ENCODE results near the gene KPTN. TPM values are rescaled to one million over a fixed set of nuclear protein-coding genes. Genes with fewer than 3 reads are reported as not detected.

Gene KPTN
- polyA plus RNA-seq, 3 donors from 2014 or later = 5.0 to 25.7 (median 8.9) TPM

GRCh38 chr19:47443331-47443730, 40.7 kb downstream of the KPTN start:
- DNase-seq = no peak
- H3K27me3 Mint-ChIP-seq (ENCODE audit: low read depth in 3 of 3) = peaks cover 19 to 44% (median 23%) of the 10 kb centered on the region in 3 donors
- H3K4me1 Mint-ChIP-seq = peaks cover 48 to 49% of the 10 kb centered on the region in 2 donors
- H3K27ac Mint-ChIP-seq = no peak overlapping the region
- H3K4me3 Mint-ChIP-seq = peak overlapping the region in 2 of 5 donors; percentile 14 to 61
- H3K9me3 Mint-ChIP-seq = peaks cover 0 to 4% (median 1%) of the 10 kb centered on the region in 6 donors
- H3K36me3 Mint-ChIP-seq = no peaks in the 10 kb centered on the region

- peaks cover 16 to 17% of the 10 kb centered on the region in 2 donors for H3K4me1 Mint-ChIP-seq
- H3K4me3 Mint-ChIP-seq = no peak overlapping the region
- H3K27me3 Mint-ChIP-seq (ENCODE audit: low read depth in 3 of 3) = peaks cover 8 to 36% (median 13%) of the 10 kb centered on the region in 3 donors
- H3K27ac Mint-ChIP-seq = no peak overlapping the region
- DNase-seq = no peak
- H3K36me3 Mint-ChIP-seq = no peaks in the 10 kb centered on the region
- H3K9me3 Mint-ChIP-seq = peaks cover 0 to 2% (median 0%) of the 10 kb centered on the region in 6 donors
Measured at GRCh38 chr19:47438793-47439220, 45.2 kb downstream of the KPTN start.

GRCh38 chr19:47437500-47437899, 46.5 kb downstream of the KPTN start:
- H3K4me3 Mint-ChIP-seq = no peak overlapping the region
- peaks cover 0 to 2% (median 0%) of the 10 kb centered on the region in 6 donors for H3K9me3 Mint-ChIP-seq
- no peaks in the 10 kb centered on the region for H3K36me3 Mint-ChIP-seq
- peaks cover 6 to 7% of the 10 kb centered on the region in 2 donors for H3K4me1 Mint-ChIP-seq
- H3K27ac Mint-ChIP-seq = no peak overlapping the region
- H3K27me3 Mint-ChIP-seq (ENCODE audit: low read depth in 3 of 3) = peaks cover 9 to 27% (median 13%) of the 10 kb centered on the region in 3 donors
- no peak for DNase-seq

- no peaks in the 10 kb centered on the region for H3K36me3 Mint-ChIP-seq
- H3K9me3 Mint-ChIP-seq = peaks cover 0 to 2% (median 0%) of the 10 kb centered on the region in 6 donors
- peak; percentile 68 to 77 (median 71) for DNase-seq
- peaks cover 12 to 24% (median 16%) of the 10 kb centered on the region in 3 donors for H3K27me3 Mint-ChIP-seq (ENCODE audit: low read depth in 3 of 3)
- H3K27ac Mint-ChIP-seq = peak overlapping the region in 1 of 6 donors; percentile 2
- H3K4me1 Mint-ChIP-seq = peaks cover 6 to 7% of the 10 kb centered on the region in 2 donors
- no peak overlapping the region for H3K4me3 Mint-ChIP-seq
Measured at GRCh38 chr19:47436712-47437401, 47.2 kb downstream of the KPTN start.

GRCh38 chr19:47435883-47436417, 48.1 kb downstream of the KPTN start:
- no peak overlapping the region for H3K27ac Mint-ChIP-seq

GRCh38 chr19:47435196-47435595, 48.8 kb downstream of the KPTN start:
- peaks cover 7 to 10% of the 10 kb centered on the region in 2 donors for H3K4me1 Mint-ChIP-seq
- H3K4me3 Mint-ChIP-seq = no peak overlapping the region
- peaks cover 12 to 29% (median 21%) of the 10 kb centered on the region in 3 donors for H3K27me3 Mint-ChIP-seq (ENCODE audit: low read depth in 3 of 3)
- H3K9me3 Mint-ChIP-seq = peaks cover 0 to 2% (median 0%) of the 10 kb centered on the region in 6 donors
- no peak overlapping the region for H3K27ac Mint-ChIP-seq
- DNase-seq = no peak
- H3K36me3 Mint-ChIP-seq = no peaks in the 10 kb centered on the region

More at GRCh38 chr19:47435883-47436417, 48.1 kb downstream of the KPTN start:
- H3K27me3 Mint-ChIP-seq (ENCODE audit: low read depth in 3 of 3) = peaks cover 12 to 25% (median 21%) of the 10 kb centered on the region in 3 donors
- no peaks in the 10 kb centered on the region for H3K36me3 Mint-ChIP-seq
- no peak overlapping the region for H3K4me3 Mint-ChIP-seq
- H3K4me1 Mint-ChIP-seq = peaks cover 7 to 8% of the 10 kb centered on the region in 2 donors
- no peak for DNase-seq
- H3K9me3 Mint-ChIP-seq = peaks cover 0 to 2% (median 0%) of the 10 kb centered on the region in 6 donors

GRCh38 chr19:47434088-47434487, 49.9 kb downstream of the KPTN start:
- Mint-ChIP-seq H3K9me3 (no peaks in the 10 kb centered on the region), H3K36me3 (no peaks in the 10 kb centered on the region), H3K27ac (no peak overlapping the region), H3K4me3 (no peak overlapping the region), H3K4me1 (peaks cover 7 to 14% of the 10 kb centered on the region in 2 donors), H3K27me3 (ENCODE audit: low read depth in 3 of 3) (peaks cover 14 to 33% (median 18%) of the 10 kb centered on the region in 3 donors)
- no peak for DNase-seq

GRCh38 chr19:47433121-47433520, 50.9 kb downstream of the KPTN start:
- DNase-seq = no peak
- Mint-ChIP-seq H3K4me3 (no peak overlapping the region), H3K27me3 (ENCODE audit: low read depth in 3 of 3) (peaks cover 12 to 31% (median 18%) of the 10 kb centered on the region in 3 donors), H3K9me3 (no peaks in the 10 kb centered on the region), H3K27ac (no peak overlapping the region), H3K4me1 (peaks cover 7 to 15% of the 10 kb centered on the region in 2 donors), H3K36me3 (no peaks in the 10 kb centered on the region)

- Mint-ChIP-seq H3K4me3 (no peak overlapping the region), H3K9me3 (no peaks in the 10 kb centered on the region), H3K4me1 (peaks cover 7 to 15% of the 10 kb centered on the region in 2 donors), H3K36me3 (no peaks in the 10 kb centered on the region), H3K27ac (no peak overlapping the region), H3K27me3 (ENCODE audit: low read depth in 3 of 3) (peaks cover 11 to 28% (median 18%) of the 10 kb centered on the region in 3 donors)
- no peak for DNase-seq
Measured at GRCh38 chr19:47432499-47432898, 51.5 kb downstream of the KPTN start.

- Mint-ChIP-seq H3K4me3 (no peak overlapping the region), H3K36me3 (no peaks in the 10 kb centered on the region), H3K27me3 (ENCODE audit: low read depth in 3 of 3) (peaks cover 14 to 31% (median 18%) of the 10 kb centered on the region in 3 donors), H3K4me1 (peaks cover 5 to 18% of the 10 kb centered on the region in 2 donors), H3K27ac (no peak overlapping the region), H3K9me3 (no peaks in the 10 kb centered on the region)
- no peak for DNase-seq
Measured at GRCh38 chr19:47432091-47432490, 51.9 kb downstream of the KPTN start.

GRCh38 chr19:47430041-47430802, 53.8 kb downstream of the KPTN start:
- Mint-ChIP-seq H3K27me3 (ENCODE audit: low read depth in 3 of 3) (peaks cover 12 to 30% (median 16%) of the 10 kb centered on the region in 3 donors), H3K27ac (no peak overlapping the region), H3K4me3 (peak overlapping the region in 4 of 5 donors; percentile 25 to 62 (median 48)), H3K4me1 (peaks cover 0 to 12% of the 10 kb centered on the region in 2 donors), H3K36me3 (no peaks in the 10 kb centered on the region), H3K9me3 (no peaks in the 10 kb centered on the region)
- peak; percentile 12 to 26 (median 26) for DNase-seq

- H3K4me1 Mint-ChIP-seq = peaks cover 0 to 12% of the 10 kb centered on the region in 2 donors
- no peak overlapping the region for H3K27ac Mint-ChIP-seq
- no peaks in the 10 kb centered on the region for H3K9me3 Mint-ChIP-seq
- H3K36me3 Mint-ChIP-seq = no peaks in the 10 kb centered on the region
- H3K27me3 Mint-ChIP-seq (ENCODE audit: low read depth in 3 of 3) = peaks cover 12 to 32% (median 16%) of the 10 kb centered on the region in 3 donors
- H3K4me3 Mint-ChIP-seq = peak overlapping the region in 3 of 5 donors; percentile 25 to 62 (median 44)
- no peak for DNase-seq
Measured at GRCh38 chr19:47429140-47429793, 54.8 kb downstream of the KPTN start.

- Mint-ChIP-seq H3K27me3 (ENCODE audit: low read depth in 3 of 3) (peaks cover 14 to 32% (median 15%) of the 10 kb centered on the region in 3 donors), H3K4me3 (no peak overlapping the region), H3K4me1 (peaks cover 0 to 12% of the 10 kb centered on the region in 2 donors), H3K27ac (no peak overlapping the region), H3K36me3 (peaks cover 0 to 2% (median 0%) of the 10 kb centered on the region in 3 donors), H3K9me3 (no peaks in the 10 kb centered on the region)
- peak; percentile 57 to 73 (median 63) for DNase-seq
Measured at GRCh38 chr19:47428177-47428894, 55.7 kb downstream of the KPTN start.
